Adrenal gland (tissue), 5 donors: Measurements from ENCODE around the gene PGBD2.

ENCODE experiments used
- CTCF ChIP-seq, 6 experiments: fragments of 450-650 bp in 4 of 6; fragments of 200-600 bp in 2 of 6; sonication (generic) in 1 of 6; IDR thresholded peaks; 1 replicate in 5 of 6; 2 replicates in 1 of 6; pipeline versions ENCODE4 v1.5.1 to v1.8.0; 2016 to 2021; ENCODE audit warnings: antibody characterized with exemption in 6 of 6, mild to moderate bottlenecking in 2 of 6, moderate library complexity in 1 of 6
- POLR2A ChIP-seq, 2 donors: fragments of 450-650 bp; IDR thresholded peaks; one replicate each; pipeline ENCODE4 v1.6.1; 2017; ENCODE audit warnings: antibody characterized with exemption in 2 of 2, mild to moderate bottlenecking in 2 of 2, moderate library complexity in 1 of 2
- donor health status: DM: no; HTN: no; CAD: no.

DNA sequence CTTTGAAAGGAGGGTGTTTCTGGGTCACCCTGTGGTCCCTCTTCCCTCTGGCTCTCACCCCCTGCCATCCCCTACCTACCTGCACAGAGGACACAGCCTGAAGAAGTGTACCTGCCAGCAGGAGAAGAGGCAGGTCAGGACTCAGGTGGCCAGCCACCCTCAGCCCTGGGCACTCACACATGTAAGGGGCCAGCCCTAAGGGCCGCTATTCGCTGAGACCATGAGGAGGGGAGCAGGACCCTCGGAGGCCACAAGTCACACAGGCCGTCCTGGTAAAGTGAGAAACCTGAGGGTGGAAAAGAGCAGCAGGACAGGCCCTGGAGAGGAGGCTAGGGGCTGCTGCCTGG lies 48.3 kb upstream of the PGBD2 start:
- TF ChIP-seq CTCF (IDR thresholded peaks at IDR 0.05) (no peak), POLR2A (IDR thresholded peaks at IDR 0.05) (no peak)
